ENCODE results near the gene CD99.
"Not testable (repeated sequence)": the region's sequence is repeated elsewhere in the genome, so short reads cannot be mapped to it uniquely, and the experiment has no call there.

- TF ChIP-seq POLR2A (IDR thresholded peaks at IDR 0.05; ENCODE audit: low read length); GATA1 (IDR thresholded peaks at IDR 0.05; ENCODE audit: low read depth, low read length): not testable (repeated sequence)
These were observed 60.8 kb downstream of the CD99 start, which contains the start of gene XG for GRCh38 chrX:2751874-2752300.
